Glutamatergic neuron (in vitro differentiated cells): Measurements from ENCODE around the gene CDCA4. TPM values are rescaled to one million over a fixed set of nuclear protein-coding genes. Genes with fewer than 3 reads are reported as not detected.
A peak's percentile ranks its signal among the peaks of the same experiment; 100 is the strongest.

Experiments
- DNase-seq: peaks from one replicate; pipeline ENCODE4 v3.0.0; 2022
- H3K27ac Mint-ChIP-seq: one replicate; pipeline ENCODE4 v1.8.0; 2020; ENCODE audit warnings: mild to moderate bottlenecking, mixed read lengths, inconsistent platforms; ENCODE audit not compliant: unreplicated experiment
- H3K27me3 Mint-ChIP-seq: one replicate; pipeline ENCODE4 v1.8.0; 2020; ENCODE audit warnings: mild to moderate bottlenecking, moderate library complexity, mixed read lengths, inconsistent platforms; ENCODE audit not compliant: unreplicated experiment
- H3K36me3 Mint-ChIP-seq: one replicate; pipeline ENCODE4 v1.8.0; 2020; ENCODE audit warnings: mild to moderate bottlenecking, mixed read lengths, inconsistent platforms; ENCODE audit not compliant: unreplicated experiment
- H3K4me1 Mint-ChIP-seq: one replicate; pipeline ENCODE4 v1.8.0; 2020; ENCODE audit warnings: mild to moderate bottlenecking, low read depth, mixed read lengths, inconsistent platforms; ENCODE audit not compliant: unreplicated experiment
- H3K4me3 Mint-ChIP-seq: one replicate; pipeline ENCODE4 v1.8.0; 2020; ENCODE audit warnings: mild to moderate bottlenecking, mixed read lengths, inconsistent platforms; ENCODE audit not compliant: unreplicated experiment
- H3K9me3 Mint-ChIP-seq: one replicate; pipeline ENCODE4 v1.8.0; 2020; ENCODE audit warnings: mild to moderate bottlenecking, moderate library complexity, mixed read lengths, inconsistent platforms; ENCODE audit not compliant: unreplicated experiment
- total RNA-seq: library from RNA; stranded (reverse); fragmentation: NEBNext Ultra II Directional; extraction: Animal tissue kit (Norgen Biotek cat#: 25700); gene quantifications from one replicate; pipeline ENCODE4 v1.2.1, GENCODE V29; 2021; ENCODE audit not compliant: unreplicated experiment
- TF ChIP-seq, protein P1 (sequence below): fragments of 200-600 bp; sonication (generic); IDR thresholded peaks from one replicate; pipeline ENCODE4 v1.5.0; 2021; ENCODE audit not compliant: partially characterized antibody, unreplicated experiment

CDCA4 gene
- total RNA-seq, 1 donor from 2014 or later: 23.2 TPM

DNA sequence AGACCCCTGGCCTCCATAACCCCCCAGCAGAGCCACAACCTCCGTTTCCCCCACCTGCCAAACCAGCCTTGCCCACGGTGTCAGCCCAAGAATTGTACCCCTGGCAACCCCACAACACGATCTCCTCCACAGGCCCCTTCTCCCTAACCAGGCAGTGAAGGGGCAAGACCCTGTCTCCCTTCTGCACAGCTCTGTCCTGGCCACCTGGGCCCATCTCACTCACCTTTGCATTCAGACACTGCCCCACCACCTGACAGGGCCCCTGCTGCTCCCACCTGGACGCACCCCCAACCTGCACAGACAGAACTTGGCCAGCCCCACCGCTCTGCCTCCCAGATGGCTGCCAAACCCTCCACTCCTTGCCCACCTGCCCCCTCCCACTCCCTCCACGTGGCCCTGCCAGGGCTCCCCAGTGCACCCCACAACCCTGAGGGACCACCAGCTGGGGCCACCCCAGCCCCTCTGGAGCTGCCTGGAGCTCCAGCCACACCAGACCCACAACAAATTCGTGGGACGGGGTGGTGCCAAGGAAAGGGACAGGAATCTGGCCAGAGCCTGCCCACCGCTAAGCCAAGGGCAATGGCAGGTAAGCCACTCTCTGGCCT is 54.5 kb downstream of the CDCA4 start:
- Mint-ChIP-seq H3K36me3 (no peaks in the 10 kb centered on the region), H3K4me1 (peaks cover 5% of the 10 kb centered on the region), H3K9me3 (peaks cover 2% of the 10 kb centered on the region), H3K4me3 (no peak overlapping the region), H3K27ac (no peak overlapping the region), H3K27me3 (peaks cover 4% of the 10 kb centered on the region)
- TF ChIP-seq, protein P1, sequence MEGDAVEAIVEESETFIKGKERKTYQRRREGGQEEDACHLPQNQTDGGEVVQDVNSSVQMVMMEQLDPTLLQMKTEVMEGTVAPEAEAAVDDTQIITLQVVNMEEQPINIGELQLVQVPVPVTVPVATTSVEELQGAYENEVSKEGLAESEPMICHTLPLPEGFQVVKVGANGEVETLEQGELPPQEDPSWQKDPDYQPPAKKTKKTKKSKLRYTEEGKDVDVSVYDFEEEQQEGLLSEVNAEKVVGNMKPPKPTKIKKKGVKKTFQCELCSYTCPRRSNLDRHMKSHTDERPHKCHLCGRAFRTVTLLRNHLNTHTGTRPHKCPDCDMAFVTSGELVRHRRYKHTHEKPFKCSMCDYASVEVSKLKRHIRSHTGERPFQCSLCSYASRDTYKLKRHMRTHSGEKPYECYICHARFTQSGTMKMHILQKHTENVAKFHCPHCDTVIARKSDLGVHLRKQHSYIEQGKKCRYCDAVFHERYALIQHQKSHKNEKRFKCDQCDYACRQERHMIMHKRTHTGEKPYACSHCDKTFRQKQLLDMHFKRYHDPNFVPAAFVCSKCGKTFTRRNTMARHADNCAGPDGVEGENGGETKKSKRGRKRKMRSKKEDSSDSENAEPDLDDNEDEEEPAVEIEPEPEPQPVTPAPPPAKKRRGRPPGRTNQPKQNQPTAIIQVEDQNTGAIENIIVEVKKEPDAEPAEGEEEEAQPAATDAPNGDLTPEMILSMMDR: no peak
- peak; percentile 10 for DNase-seq

DNA sequence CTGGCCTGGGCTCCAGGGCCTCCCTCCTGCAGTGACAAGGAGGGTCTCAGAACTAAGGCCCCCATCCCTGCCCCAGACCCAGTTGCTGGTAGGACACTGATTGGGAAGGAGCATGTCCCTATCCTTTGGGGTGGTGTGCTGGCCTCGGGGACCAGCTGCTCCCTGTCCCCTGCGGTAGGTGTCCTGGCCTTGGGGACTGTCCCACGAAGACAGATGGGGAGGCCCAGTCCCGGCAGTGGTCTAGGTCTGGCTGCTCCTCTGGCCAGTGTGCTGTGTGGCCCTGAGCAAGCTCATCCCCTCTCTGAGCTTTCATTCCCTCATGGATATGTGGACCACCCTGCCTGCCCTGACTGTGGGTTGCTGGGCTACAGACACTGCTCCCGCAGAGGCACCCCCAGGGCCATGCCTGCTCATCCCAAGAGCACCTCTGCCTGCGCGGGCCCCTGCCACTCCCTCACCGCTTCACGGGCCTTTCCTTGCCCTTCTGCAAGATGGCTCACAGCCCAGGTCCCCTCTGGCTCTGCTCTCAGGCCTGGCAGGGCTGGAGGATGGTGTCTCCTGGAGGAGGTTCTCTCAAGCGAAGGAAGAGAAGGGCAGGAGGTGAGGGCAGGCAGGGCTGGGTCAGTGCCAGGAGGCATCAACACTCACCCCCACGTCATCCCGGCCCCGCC is 55.2 kb downstream of the CDCA4 start:
- H3K27me3 Mint-ChIP-seq: peaks cover 4% of the 10 kb centered on the region

DNA sequence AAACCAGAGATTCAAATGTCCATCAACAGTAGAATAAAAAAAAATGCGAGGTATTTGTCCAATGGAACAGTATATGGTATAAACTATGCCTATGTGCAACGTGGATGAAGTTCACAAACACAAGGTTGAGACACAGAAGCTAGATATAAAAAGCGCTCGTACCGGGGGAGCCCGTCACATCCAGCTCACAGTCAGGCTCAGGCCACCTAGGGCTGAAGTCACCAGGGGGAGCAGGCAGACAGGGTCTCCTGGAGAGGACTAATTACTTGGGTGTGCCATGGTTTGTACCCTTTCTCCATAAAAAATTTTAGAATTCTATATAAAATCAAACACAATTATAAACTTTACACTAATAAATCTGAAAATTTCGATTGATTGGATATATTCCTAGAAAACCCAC is 56.3 kb downstream of the CDCA4 start:
- Mint-ChIP-seq H3K9me3 (peaks cover 2% of the 10 kb centered on the region), H3K4me1 (peaks cover 5% of the 10 kb centered on the region), H3K27me3 (peaks cover 4% of the 10 kb centered on the region), H3K4me3 (no peak overlapping the region), H3K36me3 (no peaks in the 10 kb centered on the region), H3K27ac (no peak overlapping the region)
- DNase-seq: peak; percentile 1
- TF ChIP-seq, protein P1: no peak

More for the DNA sequence above, 55.2 kb downstream of the CDCA4 start:
- no peak overlapping the region for H3K27ac Mint-ChIP-seq
- TF ChIP-seq, protein P1: no peak
- no peak overlapping the region for H3K4me3 Mint-ChIP-seq
- peaks cover 5% of the 10 kb centered on the region for H3K4me1 Mint-ChIP-seq
- peak; percentile 14 for DNase-seq
- peaks cover 2% of the 10 kb centered on the region for H3K9me3 Mint-ChIP-seq
- no peaks in the 10 kb centered on the region for H3K36me3 Mint-ChIP-seq

Other genes starting within 250 kb of the CDCA4 start
- gene AKT1, start 225.3 kb downstream of the CDCA4 start, total RNA-seq: 300 TPM
- 6.0 TPM for gene ZBTB42, start 220.0 kb downstream of the CDCA4 start, total RNA-seq
- 80.4 TPM for gene CEP170B, start 155.8 kb downstream of the CDCA4 start, total RNA-seq
- gene PLD4, start 96.2 kb downstream of the CDCA4 start, total RNA-seq: not detected
- gene AHNAK2, start 42.7 kb downstream of the CDCA4 start, total RNA-seq: 44.8 TPM
- gene CLBA1, start 35.3 kb downstream of the CDCA4 start, total RNA-seq: 5.9 TPM
- gene GPR132, start 44.3 kb upstream of the CDCA4 start, total RNA-seq: not detected
- gene JAG2, start 147.7 kb upstream of the CDCA4 start, total RNA-seq: 84.1 TPM
- gene NUDT14, start 160.2 kb upstream of the CDCA4 start, total RNA-seq: 114 TPM
- gene BTBD6, start 227.4 kb upstream of the CDCA4 start, total RNA-seq: 36.3 TPM